PC-9 (cell line): ENCODE measurements around the gene SMG6.

Source experiments
- CTCF ChIP-seq: fragments of 200-600 bp; sonication (generic); conservative IDR thresholded peaks from 2 replicates; pipeline ENCODE4 v1.6.1; 2017; ENCODE audit warnings: mixed run types, antibody characterized with exemption, mild to moderate bottlenecking, moderate library complexity
- EZH2 ChIP-seq: fragments of 200-600 bp; sonication (generic); IDR thresholded peaks from 2 replicates; pipeline ENCODE4 v1.8.0; 2017; ENCODE audit warnings: antibody characterized with exemption, low read depth

GRCh38 chr17:2076087-2076984 lies 227.2 kb downstream of the SMG6 start:
- no peak for TF ChIP-seq CTCF
- TF ChIP-seq EZH2: no peak
